GM12878 (cell line): ENCODE results near the gene EIF5. TPM values are rescaled to one million over a fixed set of nuclear protein-coding genes. Genes with fewer than 3 reads are reported as not detected.

Experiments used
- EGR1 ChIP-seq, 2 experiments: IDR thresholded peaks; 1 replicate in 1 of 2; 2 replicates in 1 of 2; pipeline ENCODE4 v1.6.1; 2011 to 2012; ENCODE audit warnings: low read depth in 2 of 2, low read length in 2 of 2, borderline replicate concordance in 1 of 2, mild to moderate bottlenecking in 1 of 2, moderate library complexity in 1 of 2
- HCFC1 ChIP-seq: fragments of 150-350 bp; IDR thresholded peaks from 2 replicates; pipeline ENCODE4 v1.6.1; 2014; ENCODE audit warnings: low read length
- IKZF1 ChIP-seq: fragments of 450-650 bp; conservative IDR thresholded peaks from 2 replicates; pipeline ENCODE4 v1.6.1; 2017; ENCODE audit warnings: antibody characterized with exemption, mild to moderate bottlenecking
- POLR2AphosphoS5 ChIP-seq: IDR thresholded peaks from 2 replicates; pipeline ENCODE4 v1.6.1; 2011; ENCODE audit warnings: mild to moderate bottlenecking, low read length, inconsistent platforms
- RB1 ChIP-seq: fragments of 450-650 bp; formaldehyde crosslinking; IDR thresholded peaks from 2 replicates; pipeline ENCODE4 v1.6.1; 2017; ENCODE audit warnings: mild to moderate bottlenecking, borderline replicate concordance
- RFX5 ChIP-seq: IDR thresholded peaks from 2 replicates; pipeline ENCODE4 v1.6.1; 2011; ENCODE audit warnings: low read depth, low read length, improper control_type of control experiment
- RUNX3 ChIP-seq: IDR thresholded peaks from 2 replicates; pipeline ENCODE4 v1.6.1; 2012; ENCODE audit warnings: low read length, inconsistent platforms
- ZNF217 ChIP-seq: fragments of 450-650 bp; IDR thresholded peaks from 2 replicates; pipeline ENCODE4 v1.6.1; 2017; ENCODE audit warnings: antibody characterized with exemption, mild to moderate bottlenecking
- ZNF274 ChIP-seq: IDR thresholded peaks from one replicate; pipeline ENCODE4 v1.8.0; 2011; ENCODE audit not compliant: insufficient read length, insufficient read depth
- polyA plus RNA-seq, 11 experiments: library from polyadenylated mRNA; depleted of rRNA in 4 of 11; unstranded in 6 of 11; stranded (reverse) in 5 of 11; fragments of >200 nt; fragmentation: Nextera tagmentation in 4 of 11; fragmentation: Illumina TruSeq in 1 of 11; extraction: Ambion mirVana in 4 of 11; extraction: Trizol in 1 of 11; gene quantifications; 1 replicate in 1 of 11; 2 replicates in 10 of 11; pipeline versions ENCODE4 v1.2.1 to v1.2.3, GENCODE V29; 2011 to 2016; ENCODE audit warnings: inconsistent platforms in 2 of 11, missing spikeins in 2 of 11, low read depth in 1 of 11
- total RNA-seq, 4 experiments: library from RNA; depleted of rRNA in 3 of 4; stranded (reverse); fragments of >200 nt in 3 of 4; fragmentation: Illumina TruSeq in 1 of 4; extraction: Trizol in 1 of 4; gene quantifications; 2 replicates each; pipeline versions ENCODE4 v1.2.1 to v1.2.3, GENCODE V29; 2013 to 2021
- TF ChIP-seq, protein P1 (sequence below): fragments of 450-650 bp; IDR thresholded peaks from 2 replicates; pipeline ENCODE4 v1.6.1; 2017; ENCODE audit warnings: mild to moderate bottlenecking, moderate library complexity

The EIF5 gene
- total and polyA plus RNA-seq, 10 of the 15 experiments (the other 5 are each of a cell fraction or from before 2014, with no cell fraction given), result 51.2 to 360 (median 115) TPM

GRCh38 chr14:103333754-103334643 is at the start of gene EIF5 (continued):
- TF ChIP-seq RFX5 (no peak; the same call in 1 of the 2 replicates), ZNF274 (no peak), ZNF217 (no peak), EGR1 (IDR thresholded peaks at IDR 0.05; ENCODE audit: borderline replicate concordance in 1 of 2, low read depth in 2 of 2, low read length in 2 of 2) (peak in 1 of 2 experiments; percentile 66; a peak in 2 of 3 replicates), RB1 (peak; percentile 71), HCFC1 (peak; percentile 76), POLR2AphosphoS5 (peak; percentile 99), IKZF1 (peak; percentile 85), RUNX3 (peak; percentile 63)
- TF ChIP-seq, protein P1, sequence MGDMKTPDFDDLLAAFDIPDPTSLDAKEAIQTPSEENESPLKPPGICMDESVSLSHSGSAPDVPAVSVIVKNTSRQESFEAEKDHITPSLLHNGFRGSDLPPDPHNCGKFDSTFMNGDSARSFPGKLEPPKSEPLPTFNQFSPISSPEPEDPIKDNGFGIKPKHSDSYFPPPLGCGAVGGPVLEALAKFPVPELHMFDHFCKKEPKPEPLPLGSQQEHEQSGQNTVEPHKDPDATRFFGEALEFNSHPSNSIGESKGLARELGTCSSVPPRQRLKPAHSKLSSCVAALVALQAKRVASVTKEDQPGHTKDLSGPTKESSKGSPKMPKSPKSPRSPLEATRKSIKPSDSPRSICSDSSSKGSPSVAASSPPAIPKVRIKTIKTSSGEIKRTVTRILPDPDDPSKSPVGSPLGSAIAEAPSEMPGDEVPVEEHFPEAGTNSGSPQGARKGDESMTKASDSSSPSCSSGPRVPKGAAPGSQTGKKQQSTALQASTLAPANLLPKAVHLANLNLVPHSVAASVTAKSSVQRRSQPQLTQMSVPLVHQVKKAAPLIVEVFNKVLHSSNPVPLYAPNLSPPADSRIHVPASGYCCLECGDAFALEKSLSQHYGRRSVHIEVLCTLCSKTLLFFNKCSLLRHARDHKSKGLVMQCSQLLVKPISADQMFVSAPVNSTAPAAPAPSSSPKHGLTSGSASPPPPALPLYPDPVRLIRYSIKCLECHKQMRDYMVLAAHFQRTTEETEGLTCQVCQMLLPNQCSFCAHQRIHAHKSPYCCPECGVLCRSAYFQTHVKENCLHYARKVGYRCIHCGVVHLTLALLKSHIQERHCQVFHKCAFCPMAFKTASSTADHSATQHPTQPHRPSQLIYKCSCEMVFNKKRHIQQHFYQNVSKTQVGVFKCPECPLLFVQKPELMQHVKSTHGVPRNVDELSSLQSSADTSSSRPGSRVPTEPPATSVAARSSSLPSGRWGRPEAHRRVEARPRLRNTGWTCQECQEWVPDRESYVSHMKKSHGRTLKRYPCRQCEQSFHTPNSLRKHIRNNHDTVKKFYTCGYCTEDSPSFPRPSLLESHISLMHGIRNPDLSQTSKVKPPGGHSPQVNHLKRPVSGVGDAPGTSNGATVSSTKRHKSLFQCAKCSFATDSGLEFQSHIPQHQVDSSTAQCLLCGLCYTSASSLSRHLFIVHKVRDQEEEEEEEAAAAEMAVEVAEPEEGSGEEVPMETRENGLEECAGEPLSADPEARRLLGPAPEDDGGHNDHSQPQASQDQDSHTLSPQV, result no peak
- TF ChIP-seq, all 136 proteins: peak for 75
